Midbrain (tissue), 1 donor: ENCODE data around the gene PSMG3.

Experiments
- DNase-seq: peaks from one replicate; lab custom pipeline; 2025; lab: John Stamatoyannopoulos, UW

The PSMG3 gene, protein sequence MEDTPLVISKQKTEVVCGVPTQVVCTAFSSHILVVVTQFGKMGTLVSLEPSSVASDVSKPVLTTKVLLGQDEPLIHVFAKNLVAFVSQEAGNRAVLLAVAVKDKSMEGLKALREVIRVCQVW

GRCh38 chr7:1569833-1570632 lies at the start of gene PSMG3:
Gene PSMG3 (minus strand): TSS chr7:1570032. CDS start chr7:1569339, 693 bp downstream.
- peak; percentile 91 for DNase-seq

- no peak for DNase-seq
Observed at GRCh38 chr7:1618475-1618874, 48.6 kb upstream of the PSMG3 start.

DNA sequence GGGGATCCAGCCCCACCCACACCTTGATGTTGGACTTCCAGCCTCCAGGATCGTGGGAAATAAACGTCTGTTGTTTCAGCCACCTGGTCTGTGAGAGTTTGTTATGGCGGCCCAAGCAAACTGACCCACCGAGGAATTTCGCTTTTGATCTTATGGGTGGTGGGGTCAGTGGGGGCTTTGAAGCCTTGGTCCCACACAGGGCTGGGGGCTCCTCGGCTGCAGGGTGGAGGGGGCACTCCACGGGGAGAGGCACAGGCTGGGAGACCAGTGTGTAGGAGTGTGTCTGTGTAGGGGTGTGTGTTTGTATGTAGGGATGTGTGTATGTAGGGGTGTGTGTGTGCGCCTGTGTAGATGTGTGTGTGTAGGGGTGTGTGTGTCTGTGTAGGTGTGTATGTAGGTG lies 48.1 kb upstream of the PSMG3 start:
- no peak for DNase-seq

- no peak for DNase-seq
Observed at GRCh38 chr7:1616741-1617140, 46.9 kb upstream of the PSMG3 start.

DNA sequence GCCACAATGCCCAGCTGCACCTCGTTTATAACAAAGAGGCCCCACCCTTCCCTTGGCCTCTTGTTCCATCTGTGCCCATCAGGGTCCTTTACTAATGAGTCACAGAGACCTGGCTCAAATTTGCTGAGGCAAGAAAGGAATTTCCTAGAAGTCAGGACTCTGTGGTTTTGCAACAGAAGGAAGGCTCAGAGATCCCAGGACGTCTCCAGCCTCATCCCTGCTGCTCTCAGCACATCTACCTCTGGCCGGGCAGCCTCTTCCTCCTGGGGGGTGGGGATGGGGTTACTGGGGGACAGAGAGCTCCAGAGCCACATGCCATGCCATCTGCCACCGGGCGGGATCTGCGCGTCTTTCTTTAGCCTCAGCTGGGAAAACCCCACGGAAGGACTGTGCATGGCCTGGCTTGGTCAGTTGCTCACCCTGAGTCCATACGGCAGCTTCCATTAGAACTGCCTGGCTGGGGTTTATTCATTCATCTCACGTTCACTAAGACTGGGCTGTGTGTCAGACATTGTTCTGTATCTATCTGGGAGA lies 41.9 kb upstream of the PSMG3 start:
- peak; percentile 73 for DNase-seq

- no peak for DNase-seq
Observed at GRCh38 chr7:1610678-1611302, 41.0 kb upstream of the PSMG3 start.

DNA sequence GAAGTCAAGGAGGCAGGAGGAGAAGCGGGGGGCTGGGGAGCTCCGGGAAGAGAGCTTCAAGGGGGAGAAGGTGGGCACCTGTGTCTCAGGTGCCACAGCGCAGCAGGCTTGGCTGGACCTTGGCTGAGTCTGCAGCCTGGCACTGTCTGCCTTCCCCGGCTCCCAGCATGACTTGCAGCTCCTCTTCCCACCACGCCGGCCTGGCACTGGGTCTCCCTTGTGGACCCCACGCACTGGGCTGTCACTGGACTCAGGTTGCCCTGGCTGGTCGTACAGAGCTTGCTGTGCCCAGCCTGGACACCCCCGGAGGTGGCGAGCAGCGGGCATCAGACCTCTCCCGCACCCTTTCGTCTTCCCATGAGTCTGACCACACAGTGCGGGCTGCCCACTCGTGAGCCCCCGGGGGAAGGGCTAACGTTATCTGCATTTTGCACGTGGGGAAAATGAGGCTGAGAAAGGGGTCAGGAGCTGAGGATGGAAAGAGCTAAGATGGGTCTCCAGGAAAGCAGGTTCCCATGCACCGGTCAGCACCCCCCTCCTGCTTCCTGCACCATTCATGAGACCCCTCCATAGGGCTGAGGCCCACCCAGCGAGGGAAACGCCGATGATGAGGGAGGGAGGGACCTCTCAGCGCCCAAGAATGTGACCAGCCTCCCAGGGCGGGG lies 40.3 kb upstream of the PSMG3 start:
- no peak for DNase-seq

GRCh38 chr7:1609023-1609422 lies 39.2 kb upstream of the PSMG3 start:
- no peak for DNase-seq

DNA sequence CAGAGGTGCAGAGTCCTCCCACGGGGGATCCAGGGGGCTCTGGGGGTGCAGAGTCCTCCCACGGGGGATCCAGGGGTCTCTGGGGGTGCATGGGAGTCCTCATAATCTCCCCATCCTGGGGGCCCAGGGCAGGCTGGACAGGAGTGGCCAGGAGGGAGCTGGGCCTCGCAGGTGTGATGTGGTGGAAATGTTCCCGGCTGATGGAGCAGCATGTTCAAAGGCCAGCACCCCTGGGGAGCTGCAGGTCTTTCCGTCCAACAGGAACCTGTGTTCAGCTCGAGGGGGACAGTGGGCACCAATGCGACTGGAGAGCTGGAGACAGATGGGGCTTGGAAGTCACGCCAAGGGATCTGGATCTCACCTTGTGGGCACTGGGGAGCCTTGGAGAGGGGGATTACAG lies 38.5 kb upstream of the PSMG3 start:
- no peak for DNase-seq

DNA sequence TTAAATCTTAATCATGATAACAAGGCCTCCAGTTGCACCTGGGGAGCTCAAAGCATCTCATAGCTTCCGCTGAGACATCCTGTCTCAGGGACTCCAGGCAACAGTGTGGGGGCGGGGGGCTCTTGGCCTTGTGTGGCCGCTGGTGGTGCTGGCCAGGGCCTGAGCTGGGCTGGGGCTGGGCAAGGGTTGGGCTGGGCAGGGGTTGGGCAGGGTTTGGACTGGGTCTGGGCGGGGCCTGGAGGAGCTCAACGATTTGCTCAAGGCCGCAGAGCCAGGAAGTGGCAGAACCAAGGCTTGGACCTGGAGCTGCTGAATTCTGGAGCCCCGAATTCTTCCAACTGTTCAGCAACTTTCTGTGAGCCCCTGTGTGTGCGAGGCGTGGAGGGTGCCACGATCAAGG lies 37.9 kb upstream of the PSMG3 start:
- no peak for DNase-seq

GRCh38 chr7:1607001-1607400 lies 37.2 kb upstream of the PSMG3 start:
- DNase-seq = no peak

GRCh38 chr7:1604383-1604782 lies 34.6 kb upstream of the PSMG3 start:
- DNase-seq = no peak

GRCh38 chr7:1603346-1604225 lies 33.8 kb upstream of the PSMG3 start:
- no peak for DNase-seq

DNA sequence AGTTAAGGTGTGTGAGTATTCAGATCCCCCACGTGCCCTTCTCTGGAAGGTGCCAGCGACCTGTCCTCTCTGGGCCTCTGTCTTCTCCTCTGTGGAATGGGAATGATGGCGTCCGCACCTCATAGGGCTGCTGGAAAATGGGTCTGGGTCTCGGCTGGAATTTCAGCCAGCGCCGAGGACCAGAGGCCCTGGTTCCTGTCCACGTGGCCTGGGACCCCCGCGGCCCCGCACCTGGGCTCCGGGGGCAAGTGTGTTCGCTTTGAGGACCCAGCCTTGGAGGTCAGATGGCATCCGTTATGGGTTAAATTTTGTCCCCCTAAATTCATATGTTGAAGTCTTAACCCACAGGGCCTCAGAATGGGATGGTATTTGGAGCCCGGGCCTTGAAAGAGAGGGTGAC lies 32.6 kb upstream of the PSMG3 start:
- no peak for DNase-seq

- no peak for DNase-seq
Observed at GRCh38 chr7:1601956-1602355, 32.1 kb upstream of the PSMG3 start.

DNA sequence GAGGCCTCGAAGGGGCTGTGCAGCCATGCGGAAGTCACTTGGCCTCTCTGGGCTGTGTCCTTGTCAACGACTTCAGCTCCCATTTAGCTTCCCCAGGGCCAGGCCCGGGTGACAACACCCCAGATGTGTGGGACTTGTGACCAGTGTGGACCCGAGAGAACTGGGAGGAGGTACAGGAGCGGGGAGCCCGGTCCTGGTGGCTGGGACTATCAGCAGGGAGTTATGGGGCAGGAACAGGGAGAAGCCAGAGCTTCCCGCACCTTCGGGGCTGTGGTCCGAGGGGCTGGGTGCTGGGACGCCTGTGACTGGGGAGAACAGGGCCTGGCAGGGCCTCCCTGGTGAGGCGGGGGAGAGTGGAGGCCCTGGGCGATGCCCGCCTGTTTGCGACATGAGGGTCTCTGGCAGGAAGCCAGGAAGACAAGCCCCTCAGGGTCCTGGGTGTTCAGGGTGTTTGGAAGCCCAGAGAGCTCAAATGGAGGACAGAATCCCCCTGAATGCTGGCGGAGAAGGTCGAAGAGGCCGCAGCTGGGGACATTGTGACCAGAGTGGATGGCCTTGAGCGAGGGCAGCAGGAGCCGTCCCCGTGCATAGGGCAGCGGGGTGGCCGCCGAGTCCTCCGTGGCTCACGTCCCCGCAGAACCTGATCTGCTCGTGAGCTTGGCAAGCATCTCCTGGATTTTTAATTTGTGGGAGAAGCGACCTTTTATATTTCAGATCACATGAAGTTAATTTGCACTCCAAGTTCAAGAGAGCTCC lies 30.0 kb upstream of the PSMG3 start:
- no peak for DNase-seq

DNA sequence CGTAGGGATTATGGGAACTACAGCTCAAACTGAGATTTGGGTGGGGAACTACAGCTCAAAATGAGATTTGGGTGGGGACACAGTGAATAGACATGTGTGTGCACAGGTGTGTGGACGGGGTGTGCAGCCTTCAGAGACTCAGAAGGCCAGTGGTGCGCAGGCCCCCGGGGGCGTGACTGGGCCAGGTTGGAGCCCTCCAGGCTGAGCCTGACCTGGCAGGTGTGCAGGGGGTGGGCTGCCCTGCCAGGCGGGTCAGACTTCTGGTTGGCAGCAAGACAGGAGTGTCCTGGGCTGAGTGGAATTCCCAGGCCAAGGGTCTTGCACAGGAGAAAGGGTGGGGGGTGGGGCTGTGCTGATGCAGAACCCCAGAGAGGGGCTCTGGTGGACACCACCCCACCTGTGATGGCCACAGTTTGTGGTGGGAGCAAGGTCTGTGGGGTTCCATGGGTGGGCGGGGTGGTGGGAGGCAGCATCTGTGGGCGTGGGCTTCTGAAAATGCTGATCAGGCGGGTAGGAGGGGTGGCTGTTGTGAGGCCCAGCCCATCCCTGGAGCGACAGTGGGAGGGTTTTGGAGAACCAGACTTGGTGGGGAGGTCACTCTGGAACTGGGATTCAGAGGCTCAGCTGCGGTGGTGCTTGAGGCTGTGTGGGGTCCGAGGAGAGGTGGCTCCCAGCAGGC lies 29.3 kb upstream of the PSMG3 start:
- DNase-seq = no peak

GRCh38 chr7:1598286-1598685 lies 28.5 kb upstream of the PSMG3 start:
- no peak for DNase-seq

- DNase-seq = no peak
Observed at GRCh38 chr7:1597791-1598190, 28.0 kb upstream of the PSMG3 start.

GRCh38 chr7:1597066-1597760 lies 27.4 kb upstream of the PSMG3 start:
- no peak for DNase-seq
